Hepatocyte (in vitro differentiated cells): Measurements from ENCODE around the gene EPM2AIP1. TPM values are rescaled to one million over a fixed set of nuclear protein-coding genes. Genes with fewer than 3 reads are reported as not detected.

Experiments used
- DNase-seq: peaks from one replicate; pipeline ENCODE4 v3.0.0-alpha.2; 2016; ENCODE audit warnings: low spot score
- H2AFZ ChIP-seq: fragments of 200-600 bp; sonication (generic); 2 replicates; pipeline ENCODE4 v1.6.0; 2016; ENCODE audit warnings: antibody characterized with exemption, mild to moderate bottlenecking
- H3K27ac ChIP-seq: fragments of 200-600 bp; sonication (generic); 2 replicates; pipeline ENCODE4 v1.5.1; 2016; ENCODE audit warnings: mild to moderate bottlenecking
- H3K27me3 ChIP-seq: fragments of 200-600 bp; sonication (generic); 2 replicates; pipeline ENCODE4 v1.6.1; 2016
- H3K36me3 ChIP-seq: fragments of 200-600 bp; sonication (generic); replicated peaks from 2 replicates; pipeline ENCODE4 v1.5.1; 2016; ENCODE audit warnings: low read depth; ENCODE audit not compliant: insufficient read depth
- H3K4me1 ChIP-seq: fragments of 200-600 bp; sonication (generic); 2 replicates; pipeline ENCODE4 v1.5.1; 2016; ENCODE audit warnings: mild to moderate bottlenecking, moderate library complexity; ENCODE audit not compliant: insufficient read depth
- H3K4me2 ChIP-seq: fragments of 200-600 bp; sonication (generic); 2 replicates; pipeline ENCODE4 v1.6.0; 2016
- H3K4me3 ChIP-seq: fragments of 200-600 bp; sonication (generic); 2 replicates; pipeline ENCODE4 v1.5.1; 2016; ENCODE audit warnings: mild to moderate bottlenecking
- H3K79me2 ChIP-seq: fragments of 200-600 bp; sonication (generic); 2 replicates; pipeline ENCODE4 v1.6.0; 2017; ENCODE audit warnings: mild to moderate bottlenecking
- H3K9me2 ChIP-seq: fragments of 200-600 bp; sonication (generic); replicated peaks from 2 replicates; pipeline ENCODE4 v1.6.0; 2017; ENCODE audit warnings: mild to moderate bottlenecking; ENCODE audit not compliant: insufficient read depth
- H3K9me3 ChIP-seq: fragments of 200-600 bp; sonication (generic); 2 replicates; pipeline ENCODE4 v1.5.1; 2016; ENCODE audit warnings: low read depth, mild to moderate bottlenecking
- H4K20me1 ChIP-seq: fragments of 200-600 bp; sonication (generic); 2 replicates; pipeline ENCODE4 v1.6.0; 2016; ENCODE audit warnings: mild to moderate bottlenecking; ENCODE audit not compliant: insufficient read depth, poor library complexity, severe bottlenecking
- EZH2 ChIP-seq: fragments of 200-600 bp; sonication (generic); IDR thresholded peaks from 2 replicates; pipeline ENCODE4 v1.6.1; 2016; ENCODE audit warnings: antibody characterized with exemption, mild to moderate bottlenecking, borderline replicate concordance
- EZH2phosphoT487 ChIP-seq: fragments of 200-600 bp; sonication (generic); IDR thresholded peaks from one replicate; pipeline ENCODE4 v1.6.1; 2018; ENCODE audit warnings: antibody characterized with exemption, mild to moderate bottlenecking, low read depth, moderate library complexity; ENCODE audit not compliant: unreplicated experiment, severe bottlenecking
- WGBS: methylation state at CpG from one replicate; pipeline ENCODE4 v1.1.6; 2016; ENCODE audit warnings: low lambda C conversion rate; ENCODE audit errors: missing lambda C conversion rate; 5-methylcytosine and 5-hydroxymethylcytosine counted together
- polyA plus RNA-seq: library from polyadenylated mRNA; unstranded; fragments of >200 nt; fragmentation: Nextera tagmentation; extraction: Ambion mirVana; gene quantifications from 2 replicates; pipeline ENCODE4 v1.2.1, GENCODE V29; 2016
- total RNA-seq: library from RNA; depleted of rRNA; stranded (reverse); fragments of >200 nt; gene quantifications from 2 replicates; pipeline ENCODE4 v1.2.3, GENCODE V29; 2014
- TF ChIP-seq, protein P1 (sequence below): fragments of 200-600 bp; sonication (generic); IDR thresholded peaks from 2 replicates; pipeline ENCODE4 v1.5.1; 2016; ENCODE audit warnings: antibody characterized with exemption, mild to moderate bottlenecking; ENCODE audit not compliant: poor library complexity

EPM2AIP1 gene
- total and polyA plus RNA-seq, 2 experiments from 2014 or later: 14.6 to 32.4 TPM

DNA sequence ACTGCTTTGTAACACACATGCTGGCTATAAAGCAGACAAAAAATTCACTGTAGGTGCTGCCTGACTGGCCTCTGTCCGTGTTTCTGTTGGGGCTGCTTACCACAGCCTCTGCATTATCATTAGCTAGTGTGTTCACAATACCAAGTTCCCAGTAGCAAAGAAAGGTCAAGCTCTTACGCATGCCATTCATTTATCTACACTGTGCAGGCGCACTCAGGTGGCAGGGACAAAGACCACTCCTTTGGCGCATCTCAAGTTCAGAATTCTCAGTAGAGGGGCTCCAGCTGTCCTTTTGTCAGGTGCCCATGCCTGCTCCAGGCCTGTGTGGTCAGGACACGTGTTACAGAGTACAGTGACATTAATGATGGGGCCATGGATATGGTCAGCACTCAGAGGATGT is 22.7 kb upstream of the EPM2AIP1 start:
- no peaks in the 10 kb centered on the region for H3K36me3 ChIP-seq
- 95% methylated on average over 5 of the region's 5 CpGs for WGBS
- H3K9me3 ChIP-seq: no peaks in the 10 kb centered on the region

DNA sequence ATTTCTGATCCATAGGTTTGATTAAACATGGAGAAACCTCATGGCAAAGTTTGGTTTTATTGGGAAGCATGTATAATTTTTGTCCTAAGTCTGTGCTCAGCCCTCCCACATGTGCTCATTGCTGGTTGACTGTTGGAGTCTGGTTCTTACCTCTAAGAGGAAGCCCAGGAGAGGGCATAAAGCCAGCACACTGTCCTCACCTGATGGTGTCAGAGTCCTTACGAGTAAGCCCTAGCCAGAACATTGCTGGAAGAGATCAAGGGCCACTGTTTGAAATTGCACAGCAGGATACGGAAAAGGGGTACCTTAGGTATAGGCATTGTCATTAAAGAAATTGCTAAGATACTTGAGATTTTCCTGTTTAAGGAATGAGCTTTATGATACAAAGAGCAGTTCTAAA is 21.7 kb upstream of the EPM2AIP1 start:
- Histone ChIP-seq H3K36me3 (no peaks in the 10 kb centered on the region), H2AFZ (no peak overlapping the region), H3K4me3 (no peak overlapping the region), H3K27me3 (no peaks in the 10 kb centered on the region), H3K4me1 (no peaks in the 10 kb centered on the region), H3K9me2 (no peaks in the 10 kb centered on the region), H3K4me2 (no peak overlapping the region), H3K9me3 (no peaks in the 10 kb centered on the region), H3K79me2 (no peaks in the 10 kb centered on the region), H3K27ac (no peak overlapping the region), H4K20me1 (no peaks in the 10 kb centered on the region)
- TF ChIP-seq EZH2phosphoT487 (no peak), EZH2 (no peak)
- TF ChIP-seq, protein P1, sequence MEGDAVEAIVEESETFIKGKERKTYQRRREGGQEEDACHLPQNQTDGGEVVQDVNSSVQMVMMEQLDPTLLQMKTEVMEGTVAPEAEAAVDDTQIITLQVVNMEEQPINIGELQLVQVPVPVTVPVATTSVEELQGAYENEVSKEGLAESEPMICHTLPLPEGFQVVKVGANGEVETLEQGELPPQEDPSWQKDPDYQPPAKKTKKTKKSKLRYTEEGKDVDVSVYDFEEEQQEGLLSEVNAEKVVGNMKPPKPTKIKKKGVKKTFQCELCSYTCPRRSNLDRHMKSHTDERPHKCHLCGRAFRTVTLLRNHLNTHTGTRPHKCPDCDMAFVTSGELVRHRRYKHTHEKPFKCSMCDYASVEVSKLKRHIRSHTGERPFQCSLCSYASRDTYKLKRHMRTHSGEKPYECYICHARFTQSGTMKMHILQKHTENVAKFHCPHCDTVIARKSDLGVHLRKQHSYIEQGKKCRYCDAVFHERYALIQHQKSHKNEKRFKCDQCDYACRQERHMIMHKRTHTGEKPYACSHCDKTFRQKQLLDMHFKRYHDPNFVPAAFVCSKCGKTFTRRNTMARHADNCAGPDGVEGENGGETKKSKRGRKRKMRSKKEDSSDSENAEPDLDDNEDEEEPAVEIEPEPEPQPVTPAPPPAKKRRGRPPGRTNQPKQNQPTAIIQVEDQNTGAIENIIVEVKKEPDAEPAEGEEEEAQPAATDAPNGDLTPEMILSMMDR: no peak
- 84% methylated on average over 2 of the region's 2 CpGs for WGBS
- peak; percentile 8 for DNase-seq

More for the DNA sequence above, 22.7 kb upstream of the EPM2AIP1 start:
- Histone ChIP-seq H3K27ac (no peak overlapping the region), H3K9me2 (no peaks in the 10 kb centered on the region), H3K4me3 (no peak overlapping the region), H4K20me1 (no peaks in the 10 kb centered on the region), H2AFZ (no peak overlapping the region), H3K4me1 (no peaks in the 10 kb centered on the region), H3K4me2 (no peak overlapping the region), H3K79me2 (no peaks in the 10 kb centered on the region), H3K27me3 (no peaks in the 10 kb centered on the region)
- TF ChIP-seq, protein P1: no peak
- TF ChIP-seq EZH2 (no peak), EZH2phosphoT487 (no peak)
- DNase-seq: no peak

DNA sequence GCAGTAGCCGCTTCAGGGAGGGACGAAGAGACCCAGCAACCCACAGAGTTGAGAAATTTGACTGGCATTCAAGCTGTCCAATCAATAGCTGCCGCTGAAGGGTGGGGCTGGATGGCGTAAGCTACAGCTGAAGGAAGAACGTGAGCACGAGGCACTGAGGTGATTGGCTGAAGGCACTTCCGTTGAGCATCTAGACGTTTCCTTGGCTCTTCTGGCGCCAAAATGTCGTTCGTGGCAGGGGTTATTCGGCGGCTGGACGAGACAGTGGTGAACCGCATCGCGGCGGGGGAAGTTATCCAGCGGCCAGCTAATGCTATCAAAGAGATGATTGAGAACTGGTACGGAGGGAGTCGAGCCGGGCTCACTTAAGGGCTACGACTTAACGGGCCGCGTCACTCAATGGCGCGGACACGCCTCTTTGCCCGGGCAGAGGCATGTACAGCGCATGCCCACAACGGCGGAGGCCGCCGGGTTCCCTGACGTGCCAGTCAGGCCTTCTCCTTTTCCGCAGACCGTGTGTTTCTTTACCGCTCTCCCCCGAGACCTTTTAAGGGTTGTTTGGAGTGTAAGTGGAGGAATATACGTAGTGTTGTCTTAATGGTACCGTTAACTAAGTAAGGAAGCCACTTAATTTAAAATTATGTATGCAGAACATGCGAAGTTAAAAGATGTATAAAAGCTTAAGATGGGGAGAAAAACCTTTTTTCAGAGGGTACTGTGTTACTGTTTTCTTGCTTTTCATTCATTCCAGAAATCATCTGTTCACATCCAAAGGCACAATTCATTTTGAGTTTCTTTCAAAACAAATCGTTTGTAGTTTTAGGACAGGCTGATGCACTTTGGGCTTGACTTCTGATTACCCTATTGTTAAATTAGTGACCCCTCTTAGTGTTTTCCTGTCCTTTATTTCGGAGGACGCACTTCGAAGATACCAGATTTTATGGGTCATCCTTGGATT is 674 bp upstream of the EPM2AIP1 start, which contains the start of gene MLH1:
Gene MLH1, plus strand, starts transcription at position 193 of the 958 bp plus-strand sequence. Its CDS starts 30 bp downstream, at position 223.
- Histone ChIP-seq H3K4me2 (peak within 1 kb of the TSS; percentile 87), H2AFZ (peak within 1 kb of the TSS; percentile 31), H3K4me3 (peak within 1 kb of the TSS; percentile 21), H4K20me1 (peaks cover 32% of the 10 kb centered on the region), H3K4me1 (peaks cover 27% of the 10 kb centered on the region), H3K27ac (peak within 1 kb of the TSS; percentile 94), H3K27me3 (no peaks in the 10 kb centered on the region), H3K9me2 (no peaks in the 10 kb centered on the region), H3K79me2 (peaks cover 67% of the 10 kb centered on the region), H3K9me3 (no peaks in the 10 kb centered on the region), H3K36me3 (no peaks in the 10 kb centered on the region)
- WGBS: 3% methylated on average over 47 of the region's 47 CpGs
- peak; percentile 96 for DNase-seq
- TF ChIP-seq EZH2 (no peak), EZH2phosphoT487 (no peak)
- TF ChIP-seq, protein P1: no peak
